ENCODE results near the gene DLEC1.

The DLEC1 gene

GRCh38 chr3:37991109-37991508, 47.9 kb upstream of the DLEC1 start:
- DNase-seq: no peak
- Histone ChIP-seq H3K4me3 (ENCODE audit: low read depth in 1 of 2, low read length in 2 of 2) (no peak overlapping the region), H3K9ac (ENCODE audit: low read depth, low read length) (no peak overlapping the region), H4K20me1 (ENCODE audit: insufficient read depth, low read length) (no peaks in the 10 kb centered on the region), H3K36me3 (ENCODE audit: insufficient read depth, low read length) (peaks cover 10% of the 10 kb centered on the region), H3K27ac (ENCODE audit: low read length) (no peak overlapping the region), H3K79me2 (ENCODE audit: insufficient read depth, low read length) (peaks cover 18% of the 10 kb centered on the region), H2AFZ (ENCODE audit: low read depth, low read length) (no peak overlapping the region), H3K9me3 (ENCODE audit: insufficient read depth, low read length, severe bottlenecking) (no peaks in the 10 kb centered on the region), H3K27me3 (ENCODE audit: insufficient read depth, low read length, poor library complexity) (no peaks in the 10 kb centered on the region), H3K4me1 (ENCODE audit: insufficient read depth, low read length) (peaks cover 24% of the 10 kb centered on the region), H3K4me2 (ENCODE audit: insufficient read depth, low read length) (no peak overlapping the region)
- ATAC-seq (ENCODE audit: insufficient read depth, low read depth): no peak
- TF ChIP-seq CTCF (IDR thresholded peaks at IDR 0.05; ENCODE audit: borderline replicate concordance, extremely low read depth, low read length, poor library complexity, severe bottlenecking) (no peak), EZH2 (IDR thresholded peaks at IDR 0.05; ENCODE audit: borderline replicate concordance, low read depth, low read length, severe bottlenecking) (no peak)

GRCh38 chr3:37991823-37992222, 47.2 kb upstream of the DLEC1 start:
- Histone ChIP-seq H3K4me1 (ENCODE audit: insufficient read depth, low read length) (peaks cover 30% of the 10 kb centered on the region), H3K9me3 (ENCODE audit: insufficient read depth, low read length, severe bottlenecking) (no peaks in the 10 kb centered on the region), H4K20me1 (ENCODE audit: insufficient read depth, low read length) (no peaks in the 10 kb centered on the region), H3K9ac (ENCODE audit: low read depth, low read length) (no peak overlapping the region), H3K36me3 (ENCODE audit: insufficient read depth, low read length) (peaks cover 17% of the 10 kb centered on the region), H3K79me2 (ENCODE audit: insufficient read depth, low read length) (peaks cover 18% of the 10 kb centered on the region), H3K27me3 (ENCODE audit: insufficient read depth, low read length, poor library complexity) (no peaks in the 10 kb centered on the region), H3K4me3 (ENCODE audit: low read depth in 1 of 2, low read length in 2 of 2) (no peak overlapping the region), H3K4me2 (ENCODE audit: insufficient read depth, low read length) (no peak overlapping the region), H3K27ac (ENCODE audit: low read length) (no peak overlapping the region), H2AFZ (ENCODE audit: low read depth, low read length) (no peak overlapping the region)
- DNase-seq (no peak), ATAC-seq (ENCODE audit: insufficient read depth, low read depth) (no peak)
- no peak for TF ChIP-seq CTCF (IDR thresholded peaks at IDR 0.05; ENCODE audit: borderline replicate concordance, extremely low read depth, low read length, poor library complexity, severe bottlenecking)
- TF ChIP-seq EZH2 (IDR thresholded peaks at IDR 0.05; ENCODE audit: borderline replicate concordance, low read depth, low read length, severe bottlenecking): no peak

GRCh38 chr3:37992271-37993066, 46.5 kb upstream of the DLEC1 start:
- Histone ChIP-seq H3K36me3 (ENCODE audit: insufficient read depth, low read length) (peaks cover 24% of the 10 kb centered on the region), H3K9ac (ENCODE audit: low read depth, low read length) (no peak overlapping the region), H2AFZ (ENCODE audit: low read depth, low read length) (no peak overlapping the region; the same call in 1 of the 2 replicates), H3K9me3 (ENCODE audit: insufficient read depth, low read length, severe bottlenecking) (no peaks in the 10 kb centered on the region), H3K4me3 (ENCODE audit: low read depth in 1 of 2, low read length in 2 of 2) (no peak overlapping the region), H3K4me2 (ENCODE audit: insufficient read depth, low read length) (no peak overlapping the region), H3K27ac (ENCODE audit: low read length) (no peak overlapping the region), H3K79me2 (ENCODE audit: insufficient read depth, low read length) (peaks cover 18% of the 10 kb centered on the region), H4K20me1 (ENCODE audit: insufficient read depth, low read length) (0 out of 2 replicates have a peak, but pooled peaks cover 5% of the 10 kb centered on the region), H3K27me3 (ENCODE audit: insufficient read depth, low read length, poor library complexity) (no peaks in the 10 kb centered on the region), H3K4me1 (ENCODE audit: insufficient read depth, low read length) (peaks cover 30% of the 10 kb centered on the region)
- TF ChIP-seq EZH2 (IDR thresholded peaks at IDR 0.05; ENCODE audit: borderline replicate concordance, low read depth, low read length, severe bottlenecking): no peak
- ATAC-seq (ENCODE audit: insufficient read depth, low read depth) (no peak), DNase-seq (peak; percentile 2)

- Histone ChIP-seq H3K9me3 (ENCODE audit: insufficient read depth, low read length, severe bottlenecking) (no peaks in the 10 kb centered on the region), H4K20me1 (ENCODE audit: insufficient read depth, low read length) (0 out of 2 replicates have a peak, but pooled peaks cover 5% of the 10 kb centered on the region), H3K36me3 (ENCODE audit: insufficient read depth, low read length) (peaks cover 30% of the 10 kb centered on the region), H3K4me2 (ENCODE audit: insufficient read depth, low read length) (peak overlapping the region; percentile 85), H3K79me2 (ENCODE audit: insufficient read depth, low read length) (peaks cover 18% of the 10 kb centered on the region), H3K4me1 (ENCODE audit: insufficient read depth, low read length) (peaks cover 30% of the 10 kb centered on the region), H3K9ac (ENCODE audit: low read depth, low read length) (peak overlapping the region; percentile 70), H3K4me3 (ENCODE audit: low read depth in 1 of 2, low read length in 2 of 2) (peak overlapping the region in 1 of 2 experiments; percentile 75; a peak in 2 of 4 replicates), H2AFZ (ENCODE audit: low read depth, low read length) (peak overlapping the region; percentile 94), H3K27me3 (ENCODE audit: insufficient read depth, low read length, poor library complexity) (no peaks in the 10 kb centered on the region), H3K27ac (ENCODE audit: low read length) (peak overlapping the region; percentile 92; the same call in 1 of the 2 replicates)
- no peak for DNase-seq
- TF ChIP-seq EZH2 (IDR thresholded peaks at IDR 0.05; ENCODE audit: borderline replicate concordance, low read depth, low read length, severe bottlenecking) (no peak), CTCF (IDR thresholded peaks at IDR 0.05; ENCODE audit: borderline replicate concordance, extremely low read depth, low read length, poor library complexity, severe bottlenecking) (no peak)
- ATAC-seq (ENCODE audit: insufficient read depth, low read depth): no peak
Observed at GRCh38 chr3:37993067-37993455, 45.9 kb upstream of the DLEC1 start.
